MCF 10A (cell line): ENCODE measurements around the gene NUTM1. TPM values are rescaled to one million over a fixed set of nuclear protein-coding genes. Genes with fewer than 3 reads are reported as not detected.
A peak's percentile ranks its signal among the peaks of the same experiment; 100 is the strongest.

Source experiments
- BruUV-seq: library from RNA; stranded (reverse); fragments of 400-500 nt; replicated peaks from 2 replicates; lab custom pipeline; 2021; lab: Mats Ljungman, UMichigan
- CTCF ChIA-PET: fragments of 300-600 bp; sonication (Branson Sonifier 250); formaldehyde crosslinking; extraction: SDS; loops from one replicate; lab custom pipeline; 2021; ENCODE audit warnings: antibody characterized with exemption, inconsistent platforms; lab: Yijun Ruan, JAX
- POLR2A ChIA-PET: fragments of 300-600, 350-650 bp; sonication (Branson Sonifier 250); formaldehyde crosslinking; extraction: SDS; loops from one replicate; lab custom pipeline; 2020; ENCODE audit warnings: antibody characterized with exemption, inconsistent platforms; lab: Yijun Ruan, JAX
- DNase-seq: peaks from one replicate; pipeline ENCODE4 v3.0.0-alpha.2; 2018; ENCODE audit not compliant: unreplicated experiment
- H3K27ac Mint-ChIP-seq: one replicate; pipeline ENCODE4 v1.8.0; 2022; ENCODE audit warnings: mild to moderate bottlenecking, low read depth, mixed read lengths; ENCODE audit not compliant: unreplicated experiment
- H3K27me3 Mint-ChIP-seq: one replicate; pipeline ENCODE4 v1.8.0; 2022; ENCODE audit warnings: mixed read lengths; ENCODE audit not compliant: insufficient read depth, unreplicated experiment
- H3K36me3 Mint-ChIP-seq: one replicate; pipeline ENCODE4 v1.8.0; 2022; ENCODE audit warnings: mild to moderate bottlenecking, moderate library complexity, mixed read lengths; ENCODE audit not compliant: insufficient read depth, unreplicated experiment
- H3K4me1 Mint-ChIP-seq: one replicate; pipeline ENCODE4 v1.8.0; 2022; ENCODE audit warnings: mixed read lengths; ENCODE audit not compliant: insufficient read depth, unreplicated experiment
- H3K4me3 Mint-ChIP-seq: one replicate; pipeline ENCODE4 v1.8.0; 2022; ENCODE audit warnings: mild to moderate bottlenecking, moderate library complexity, mixed read lengths; ENCODE audit not compliant: unreplicated experiment
- H3K9me3 Mint-ChIP-seq: one replicate; pipeline ENCODE4 v1.8.0; 2022; ENCODE audit warnings: mixed read lengths; ENCODE audit not compliant: unreplicated experiment
- CTCF ChIP-seq: fragments of 200-600 bp; IDR thresholded peaks from one replicate; pipeline ENCODE4 v1.8.0; 2022; ENCODE audit warnings: antibody characterized with exemption, mild to moderate bottlenecking; ENCODE audit not compliant: unreplicated experiment
- intact Hi-C: fragments of 100-400 bp; cut with micrococcal nuclease; formaldehyde crosslinking; loops from 2 replicates; pipeline ENCODE4 v1.14.1; 2022
- total RNA-seq: library from RNA; stranded (reverse); gene quantifications from 2 replicates; pipeline ENCODE4 v1.2.3, GENCODE V29; 2022

Gene NUTM1
- total RNA-seq, 1 experiment from 2014 or later = not detected

DNA sequence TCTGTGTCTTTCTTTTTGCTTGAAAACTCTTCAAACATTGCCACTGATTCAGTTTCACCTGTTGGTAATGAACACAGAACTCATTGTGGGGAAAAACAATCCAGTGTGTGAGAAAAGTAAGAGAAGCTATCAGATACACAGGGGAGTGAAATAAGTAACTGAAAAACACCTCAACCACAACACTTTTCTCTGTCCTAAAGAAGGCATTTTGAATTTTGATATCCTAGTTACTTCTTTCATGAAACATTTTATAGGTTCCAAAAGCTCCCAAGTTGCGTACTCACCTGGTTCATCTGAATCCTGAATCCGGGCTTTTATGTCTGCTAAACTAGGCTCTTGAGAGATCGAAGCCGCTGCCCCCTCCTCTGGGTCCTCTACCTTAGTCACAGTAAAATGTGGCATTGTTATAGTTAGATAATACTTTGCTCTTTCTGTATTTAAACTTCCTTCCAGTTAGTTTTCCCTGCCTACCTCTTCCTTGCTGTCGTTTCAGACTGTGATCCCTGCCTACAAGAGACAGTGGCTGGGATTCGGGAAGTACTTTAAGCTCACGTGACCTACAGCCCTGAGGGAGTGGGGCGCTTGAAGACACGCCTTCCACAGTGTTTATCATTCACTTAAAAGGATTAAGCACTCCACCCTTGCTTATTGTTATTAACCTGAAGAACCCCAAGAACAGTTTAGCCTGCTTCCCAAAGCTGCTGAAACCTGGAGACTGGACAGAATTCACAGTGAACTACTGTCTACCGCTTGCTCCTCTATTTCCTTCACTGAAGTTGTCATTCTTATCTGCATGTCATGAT is 24.6 kb upstream of the NUTM1 start:
- peaks cover 15% of the 10 kb centered on the region for H3K36me3 Mint-ChIP-seq
- BruUV-seq = TSS peak; percentile 81
- peak; percentile 77 for DNase-seq
- TF ChIP-seq CTCF = no peak
- peak overlapping the region; percentile 96 for H3K27ac Mint-ChIP-seq
- peak overlapping the region; percentile 86 for H3K4me3 Mint-ChIP-seq
- no peaks in the 10 kb centered on the region for H3K9me3 Mint-ChIP-seq
- no peaks in the 10 kb centered on the region for H3K27me3 Mint-ChIP-seq
- CTCF ChIA-PET = interaction anchor here (0.7 to 1.8 kb wide), 4 partner anchors 14 to 1184 kb away, joined by 3 to 9 read pairs (median 4); partner anchors contain the start of gene LPCAT4
- intact Hi-C loops = no loop called here
- POLR2A ChIA-PET = interaction anchor here (0.6 to 5.5 kb wide), 27 partner anchors 10 to 341 kb away, joined by 3 to 69 read pairs (median 4); partner anchors contain the start of genes EMC4, EMC7, GOLGA8A and LPCAT4
- peaks cover 21% of the 10 kb centered on the region for H3K4me1 Mint-ChIP-seq

- peaks cover 5% of the 10 kb centered on the region for H3K36me3 Mint-ChIP-seq
- no peak for DNase-seq
- H3K9me3 Mint-ChIP-seq = no peaks in the 10 kb centered on the region
- CTCF ChIA-PET = interaction anchor here (0.9 kb wide), 1 partner anchor 38 kb away, joined by 3 read pairs; no protein-coding TSS in a partner anchor
- peaks cover 16% of the 10 kb centered on the region for H3K4me1 Mint-ChIP-seq
- no peaks in the 10 kb centered on the region for H3K27me3 Mint-ChIP-seq
- POLR2A ChIA-PET = no interaction called here
- no TSS peak for BruUV-seq
- intact Hi-C loops = no loop called here
- TF ChIP-seq CTCF = no peak
- no peak overlapping the region for H3K4me3 Mint-ChIP-seq
- H3K27ac Mint-ChIP-seq = no peak overlapping the region
Measured at GRCh38 chr15:34323217-34323616, 19.9 kb upstream of the NUTM1 start.

DNA sequence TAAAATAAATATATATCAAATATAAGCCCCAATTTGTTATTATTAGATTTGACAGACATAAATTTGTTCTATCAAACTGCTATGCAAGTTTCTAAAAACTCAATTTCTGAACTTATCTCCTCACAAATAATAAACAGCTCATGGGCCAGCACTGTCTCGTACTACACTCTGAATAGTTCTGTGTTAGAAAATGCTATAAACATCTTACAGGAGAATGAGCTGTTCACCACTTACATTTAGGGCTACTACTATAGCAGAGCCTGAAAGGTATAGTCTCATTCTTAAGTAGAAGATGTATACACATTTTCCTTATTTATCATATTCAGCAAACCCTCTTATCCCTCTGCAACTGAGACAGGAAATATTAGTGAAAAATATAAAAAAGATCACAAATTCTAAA is 18.2 kb upstream of the NUTM1 start:
- Mint-ChIP-seq H3K4me3 (no peak overlapping the region), H3K27ac (no peak overlapping the region), H3K27me3 (no peaks in the 10 kb centered on the region), H3K36me3 (peaks cover 6% of the 10 kb centered on the region), H3K4me1 (peaks cover 11% of the 10 kb centered on the region), H3K9me3 (no peaks in the 10 kb centered on the region)
- TF ChIP-seq CTCF = no peak
- CTCF ChIA-PET = interaction anchor here (0.6 to 1.0 kb wide), 2 partner anchors 18 to 33 kb away, joined by 4 read pairs; partner anchors contain the start of genes NOP10 and NUTM1
- POLR2A ChIA-PET = interaction anchor here (1.6 to 2.9 kb wide), 2 partner anchors 12 to 29 kb away, joined by 5 to 16 read pairs; partner anchors contain the start of gene SLC12A6
- intact Hi-C loops = no loop called here
- no peak for DNase-seq
- no TSS peak for BruUV-seq

DNA sequence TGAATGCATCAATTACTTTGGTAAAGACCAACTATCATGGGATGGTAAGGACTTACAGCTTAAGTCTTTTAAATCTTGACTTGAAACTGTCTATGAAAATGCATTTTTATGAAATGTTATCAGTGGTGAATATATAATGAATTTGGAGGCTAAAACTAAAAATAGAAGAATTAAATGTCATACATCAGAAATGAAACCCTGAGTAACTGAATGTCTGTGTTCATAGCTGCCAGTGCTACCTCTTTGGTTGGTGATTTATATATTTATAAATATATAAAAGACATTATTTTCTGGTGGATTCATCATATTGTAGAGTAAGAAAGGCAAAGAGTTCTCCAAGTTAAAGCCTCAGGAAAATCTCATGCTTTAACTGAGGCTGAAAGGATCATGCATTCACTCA is 17.7 kb upstream of the NUTM1 start:
- Mint-ChIP-seq H3K36me3 (peaks cover 6% of the 10 kb centered on the region), H3K27me3 (no peaks in the 10 kb centered on the region), H3K27ac (no peak overlapping the region), H3K4me1 (peaks cover 7% of the 10 kb centered on the region), H3K9me3 (no peaks in the 10 kb centered on the region), H3K4me3 (no peak overlapping the region)
- DNase-seq = no peak
- POLR2A ChIA-PET = interaction anchor here (1.6 to 2.9 kb wide), 2 partner anchors 12 to 29 kb away, joined by 5 to 16 read pairs; partner anchors contain the start of gene SLC12A6
- intact Hi-C loops = no loop called here
- no TSS peak for BruUV-seq
- no peak for TF ChIP-seq CTCF
- CTCF ChIA-PET = interaction anchor here (0.6 kb wide), 1 partner anchor 33 kb away, joined by 4 read pairs; no protein-coding TSS in a partner anchor
